B cell (primary cell): ENCODE measurements around the gene TMEM42. TPM values are rescaled to one million over a fixed set of nuclear protein-coding genes. Genes with fewer than 3 reads are reported as not detected.

ENCODE experiments used
- ATAC-seq: fragments of 200-7000 bp; cut with Tn5 transposase; one replicate; pipeline ENCODE4 v1.10.0; 2021; ENCODE audit warnings: low read depth, mild to moderate bottlenecking, moderate number of reproducible peaks, moderate library complexity
- CTCF ChIA-PET: fragments of 350-600 bp; sonication (Branson Sonifier 250); formaldehyde crosslinking; loops from one replicate; lab custom pipeline; 2021; ENCODE audit warnings: antibody characterized with exemption, inconsistent platforms; lab: Charles Lee
- POLR2A ChIA-PET: fragments of 350-600 bp; sonication (Branson Sonifier 250); formaldehyde crosslinking; loops from one replicate; lab custom pipeline; 2021; ENCODE audit warnings: antibody characterized with exemption; lab: Charles Lee
- DNase-seq: peaks from one replicate; pipeline ENCODE4 v3.0.0; 2013
- H2AFZ ChIP-seq: 2 replicates; pipeline ENCODE4 v1.6.1; 2012; ENCODE audit warnings: mild to moderate bottlenecking, low read depth, low read length; ENCODE audit not compliant: insufficient read depth, poor library complexity, severe bottlenecking
- H3K27ac ChIP-seq, 2 donors: 1 replicate in 1 of 2; 2 replicates in 1 of 2; pipeline ENCODE4 v1.5.1; 2012 to 2013; ENCODE audit warnings: low read length in 2 of 2, mild to moderate bottlenecking in 2 of 2, moderate library complexity in 1 of 2
- H3K27me3 ChIP-seq, 4 experiments: fragments of 200-600 bp in 1 of 4; sonication (generic) in 1 of 4; replicated peaks in 1 of 4; 1 replicate in 2 of 4; 2 replicates in 2 of 4; pipeline versions ENCODE4 v1.6.1 to v1.7.0; 2013 to 2016; ENCODE audit warnings: low read length in 3 of 4, mild to moderate bottlenecking in 2 of 4, mixed read lengths in 1 of 4, moderate library complexity in 1 of 4; ENCODE audit not compliant: insufficient read depth in 4 of 4, control insufficient read depth in 3 of 4; ENCODE audit errors: control extremely low read depth in 1 of 4
- H3K36me3 ChIP-seq, 2 experiments: replicated peaks in 1 of 2; 1 replicate in 1 of 2; 2 replicates in 1 of 2; pipeline versions ENCODE4 v1.6.1 to v1.7.1; 2013; ENCODE audit warnings: low read length in 1 of 2; ENCODE audit not compliant: insufficient read depth in 2 of 2, control insufficient read depth in 1 of 2; ENCODE audit errors: control extremely low read depth in 1 of 2, extremely low read depth in 1 of 2
- H3K4me1 ChIP-seq, 2 donors: fragments of 200-600 bp in 1 of 2; sonication (generic) in 1 of 2; 1 replicate in 1 of 2; 2 replicates in 1 of 2; pipeline versions ENCODE4 v1.5.1 to v1.6.1; 2013 to 2017; ENCODE audit warnings: low read length in 2 of 2; ENCODE audit not compliant: control insufficient read depth in 2 of 2, insufficient read depth in 2 of 2
- H3K4me2 ChIP-seq: replicated peaks from 2 replicates; pipeline ENCODE3; 2012; ENCODE audit warnings: mild to moderate bottlenecking, low read depth, low read length; ENCODE audit not compliant: poor library complexity, severe bottlenecking
- H3K4me3 ChIP-seq, 5 experiments: fragments of 200-600 bp in 1 of 5; sonication (generic) in 1 of 5; 1 replicate in 3 of 5; 2 replicates in 2 of 5; pipeline versions ENCODE4 v1.5.1 to v1.7.0; 2011 to 2016; ENCODE audit warnings: low read length in 4 of 5, mild to moderate bottlenecking in 4 of 5, low read depth in 2 of 5, control low read depth in 1 of 5, moderate library complexity in 1 of 5; ENCODE audit not compliant: insufficient read depth in 1 of 5; ENCODE audit errors: control extremely low read depth in 1 of 5, extremely low read depth in 1 of 5
- H3K79me2 ChIP-seq: fragments of 200-600 bp; sonication (generic); one replicate; pipeline ENCODE4 v1.6.0; 2016; ENCODE audit warnings: low read length; ENCODE audit not compliant: control insufficient read depth, insufficient read depth
- H3K9ac ChIP-seq: fragments of 200-600 bp; sonication (generic); 2 replicates; pipeline ENCODE4 v1.6.1; 2017; ENCODE audit warnings: mild to moderate bottlenecking, low read length, moderate library complexity
- H3K9me3 ChIP-seq, 3 donors: one replicate each; pipeline versions ENCODE4 v1.6.1 to v1.7.1; 2013; ENCODE audit warnings: low read length in 2 of 3; ENCODE audit not compliant: control insufficient read depth in 2 of 3, insufficient read depth in 1 of 3; ENCODE audit errors: control extremely low read depth in 1 of 3
- H4K20me1 ChIP-seq: 2 replicates; pipeline ENCODE4 v1.6.0; 2012; ENCODE audit warnings: mild to moderate bottlenecking, low read length; ENCODE audit not compliant: insufficient read depth, control insufficient read depth, poor library complexity, severe bottlenecking
- H3K27ac Mint-ChIP-seq: one replicate; pipeline ENCODE4 v1.8.0; 2021; ENCODE audit warnings: mixed read lengths
- H3K27me3 Mint-ChIP-seq: one replicate; pipeline ENCODE4 v1.8.0; 2021; ENCODE audit warnings: mixed read lengths
- H3K4me1 Mint-ChIP-seq: one replicate; pipeline ENCODE4 v1.8.0; 2021; ENCODE audit warnings: mixed read lengths
- H3K4me3 Mint-ChIP-seq: one replicate; pipeline ENCODE4 v1.8.0; 2021; ENCODE audit warnings: mixed read lengths
- H3K9me3 Mint-ChIP-seq: one replicate; pipeline ENCODE4 v1.8.0; 2022; ENCODE audit warnings: mixed read lengths; ENCODE audit not compliant: insufficient read depth
- CTCF ChIP-seq: fragments of 200-600 bp; IDR thresholded peaks from one replicate; pipeline ENCODE4 v1.8.0; 2022; ENCODE audit warnings: antibody characterized with exemption, mild to moderate bottlenecking
- EZH2 ChIP-seq: IDR thresholded peaks from 2 replicates; pipeline ENCODE4 v1.6.1; 2012; ENCODE audit warnings: borderline replicate concordance, low read depth, mild to moderate bottlenecking, moderate library complexity, low read length; ENCODE audit not compliant: insufficient read depth, poor library complexity, severe bottlenecking
- WGBS: methylation state at CpG from one replicate; pipeline ENCODE4 v1.1.5; 2013; ENCODE audit warnings: missing lambda C conversion rate; ENCODE audit not compliant: insufficient coverage; 5-methylcytosine and 5-hydroxymethylcytosine counted together
- intact Hi-C: fragments of 100-400 bp; cut with micrococcal nuclease; formaldehyde crosslinking; loops from one replicate; pipeline ENCODE4 v1.10.0; 2022
- polyA plus RNA-seq: library from polyadenylated mRNA; depleted of rRNA; stranded (reverse); fragments of >200 nt; gene quantifications from 2 replicates; pipeline ENCODE4 v1.2.3, GENCODE V29; 2012
- total RNA-seq, 2 donors: library from RNA; stranded (reverse); fragments of 120-200 nt in 1 of 2; gene quantifications; 1 replicate in 1 of 2; 2 replicates in 1 of 2; pipeline versions ENCODE4 v1.2.3 to v1.2.4, GENCODE V29; 2013 to 2022

The TMEM42 gene
- total and polyA plus RNA-seq, 2 donors (not counting 1 experiment from before 2014, with no cell fraction given), result 22.6 to 32.4 TPM

GRCh38 chr3:44833394-44833793, 28.3 kb upstream of the TMEM42 start:
- DNase-seq (no peak), ATAC-seq (no peak)
- Histone ChIP-seq H3K36me3 (peaks cover 0 to 7% of the 10 kb centered on the region in 2 experiments), H3K4me2 (no peak overlapping the region), H3K4me3 (no peak overlapping the region), H3K9ac (no peak overlapping the region), H3K27ac (no peak overlapping the region), H4K20me1 (no peaks in the 10 kb centered on the region), H3K9me3 (peaks cover 5 to 24% (median 16%) of the 10 kb centered on the region in 3 donors), H3K4me1 (no peaks in the 10 kb centered on the region), H3K79me2 (no peaks in the 10 kb centered on the region), H3K27me3 (no peaks in the 10 kb centered on the region), H2AFZ (no peak overlapping the region)
- POLR2A ChIA-PET, result no interaction called here
- H3K4me1 Mint-ChIP-seq, result no peaks in the 10 kb centered on the region
- CTCF ChIA-PET, result no interaction called here
- intact Hi-C loops, result no loop called here
- H3K27me3 Mint-ChIP-seq, result no peaks in the 10 kb centered on the region
- peaks cover 11% of the 10 kb centered on the region for H3K9me3 Mint-ChIP-seq
- no peak overlapping the region for H3K27ac Mint-ChIP-seq
- H3K4me3 Mint-ChIP-seq, result no peak overlapping the region
- 100% methylated on average over 7 of the region's 7 CpGs for WGBS
- no peak for TF ChIP-seq EZH2
- TF ChIP-seq CTCF, result no peak

GRCh38 chr3:44835684-44836083, 26.0 kb upstream of the TMEM42 start:
- intact Hi-C loops, result no loop called here
- H3K79me2 ChIP-seq, result no peaks in the 10 kb centered on the region
- Mint-ChIP-seq H3K9me3 (peaks cover 11% of the 10 kb centered on the region), H3K4me1 (no peaks in the 10 kb centered on the region), H3K4me3 (no peak overlapping the region), H3K27me3 (no peaks in the 10 kb centered on the region), H3K27ac (no peak overlapping the region)
- DNase-seq, result no peak
- no peak overlapping the region for H3K4me2 ChIP-seq
- no peaks in the 10 kb centered on the region for H3K27me3 ChIP-seq
- H3K9ac ChIP-seq, result no peak overlapping the region
- peaks cover 5 to 24% (median 18%) of the 10 kb centered on the region in 3 donors for H3K9me3 ChIP-seq
- no peak overlapping the region for H3K27ac ChIP-seq
- ATAC-seq, result no peak
- H4K20me1 ChIP-seq, result no peaks in the 10 kb centered on the region
- H2AFZ ChIP-seq, result no peak overlapping the region
- CTCF ChIA-PET, result no interaction called here
- H3K4me3 ChIP-seq, result no peak overlapping the region
- POLR2A ChIA-PET, result no interaction called here
- no peaks in the 10 kb centered on the region for H3K4me1 ChIP-seq
- peaks cover 0 to 5% of the 10 kb centered on the region in 2 experiments for H3K36me3 ChIP-seq
- TF ChIP-seq CTCF, result no peak
- TF ChIP-seq EZH2, result no peak
- 100% methylated on average over 1 of the region's 3 CpGs for WGBS
